Measurements from ENCODE around the gene SAMD10. TPM values are rescaled to one million over a fixed set of nuclear protein-coding genes. Genes with fewer than 3 reads are reported as not detected.

Gene SAMD10
- total RNA-seq, 1 experiment from 2014 or later: 5.7 TPM

DNA sequence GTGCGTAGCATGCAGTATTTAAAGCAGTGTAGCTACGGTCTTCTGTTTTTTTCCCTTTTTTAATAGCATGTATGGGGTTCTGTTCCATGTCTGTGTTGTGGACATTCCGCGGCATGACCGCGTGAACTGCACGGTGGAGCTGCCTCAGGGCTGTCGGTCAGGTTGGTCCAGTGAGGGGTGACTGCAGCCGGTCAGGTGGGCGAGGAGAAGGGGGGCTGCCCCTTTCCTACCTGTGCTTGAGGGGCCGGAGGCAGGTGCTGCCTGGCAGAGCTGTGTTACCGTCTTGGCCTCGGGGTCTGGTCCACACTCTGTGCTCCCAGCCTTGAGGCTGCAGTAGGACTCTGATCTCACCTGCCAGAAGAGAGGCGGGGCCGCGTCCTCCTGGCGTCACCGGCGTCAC lies 47.7 kb downstream of the SAMD10 start:
- H3K23ac ChIP-seq (ENCODE audit: insufficient read length, low read depth, low read length): no peak overlapping the region
- H4K8ac ChIP-seq (replicated peaks; ENCODE audit: insufficient read length, low read depth, low read length): no peak overlapping the region
- H3K18ac ChIP-seq (ENCODE audit: insufficient read length, low read depth, low read length): no peak overlapping the region
- H3T11ph ChIP-seq (ENCODE audit: low read length): no peak overlapping the region
- H3K9ac ChIP-seq (ENCODE audit: extremely low read depth, insufficient read length, low read length): no peak overlapping the region
- no peak overlapping the region for H3K27ac ChIP-seq (ENCODE audit: insufficient read length, low read depth, low read length)
- no peak for DNase-seq
- H3K4me1 ChIP-seq (ENCODE audit: insufficient read depth, low read length): no peaks in the 10 kb centered on the region
- no peaks in the 10 kb centered on the region for H3K27me3 Mint-ChIP-seq (ENCODE audit: low read depth)
- TF ChIP-seq, protein P1, sequence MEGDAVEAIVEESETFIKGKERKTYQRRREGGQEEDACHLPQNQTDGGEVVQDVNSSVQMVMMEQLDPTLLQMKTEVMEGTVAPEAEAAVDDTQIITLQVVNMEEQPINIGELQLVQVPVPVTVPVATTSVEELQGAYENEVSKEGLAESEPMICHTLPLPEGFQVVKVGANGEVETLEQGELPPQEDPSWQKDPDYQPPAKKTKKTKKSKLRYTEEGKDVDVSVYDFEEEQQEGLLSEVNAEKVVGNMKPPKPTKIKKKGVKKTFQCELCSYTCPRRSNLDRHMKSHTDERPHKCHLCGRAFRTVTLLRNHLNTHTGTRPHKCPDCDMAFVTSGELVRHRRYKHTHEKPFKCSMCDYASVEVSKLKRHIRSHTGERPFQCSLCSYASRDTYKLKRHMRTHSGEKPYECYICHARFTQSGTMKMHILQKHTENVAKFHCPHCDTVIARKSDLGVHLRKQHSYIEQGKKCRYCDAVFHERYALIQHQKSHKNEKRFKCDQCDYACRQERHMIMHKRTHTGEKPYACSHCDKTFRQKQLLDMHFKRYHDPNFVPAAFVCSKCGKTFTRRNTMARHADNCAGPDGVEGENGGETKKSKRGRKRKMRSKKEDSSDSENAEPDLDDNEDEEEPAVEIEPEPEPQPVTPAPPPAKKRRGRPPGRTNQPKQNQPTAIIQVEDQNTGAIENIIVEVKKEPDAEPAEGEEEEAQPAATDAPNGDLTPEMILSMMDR (conservative IDR thresholded peaks at IDR 0.05): no peak
- no peak overlapping the region for H3K4me2 ChIP-seq (ENCODE audit: insufficient read depth, insufficient read length, low read length)
- no peak overlapping the region; a peak in 1 of 7 replicates for H3K27ac Mint-ChIP-seq
- H2BK15ac ChIP-seq (ENCODE audit: low read depth, low read length): no peak overlapping the region
- H2BK5ac ChIP-seq (ENCODE audit: insufficient read length, low read length): no peak overlapping the region
- no peak overlapping the region for H2BK20ac ChIP-seq (ENCODE audit: low read depth, low read length, poor library complexity, severe bottlenecking)
- H3K36me3 Mint-ChIP-seq (ENCODE audit: insufficient read depth in 1 of 3, low read depth in 3 of 3): peaks cover 35 to 68% (median 68%) of the 10 kb centered on the region in 3 experiments
- H3K9me3 Mint-ChIP-seq: no peaks in the 10 kb centered on the region
- no peak overlapping the region for H2AK5ac ChIP-seq (ENCODE audit: insufficient read length, low read length)
- no peak overlapping the region for H4K5ac ChIP-seq (ENCODE audit: insufficient read length, low read depth, low read length)
- H3K14ac ChIP-seq (ENCODE audit: insufficient read depth, low read length): no peak overlapping the region
- H3K4me1 Mint-ChIP-seq: no peaks in the 10 kb centered on the region
- H3K56ac ChIP-seq (ENCODE audit: insufficient read length, low read depth, low read length): no peak overlapping the region
- no peaks in the 10 kb centered on the region for H3K79me1 ChIP-seq (ENCODE audit: insufficient read depth, low read depth, low read length, poor library complexity, severe bottlenecking)
- H3K4me3 Mint-ChIP-seq: no peak overlapping the region
- H3K9me3 ChIP-seq (ENCODE audit: control insufficient read depth, low read depth, low read length): no peaks in the 10 kb centered on the region
- no CpG with 5 or more reads among the region's 19 CpGs for WGBS (ENCODE audit: extremely low coverage, insufficient read length, low lambda C conversion rate)
- no peak overlapping the region for H4K91ac ChIP-seq (ENCODE audit: insufficient read length, low read depth, low read length)
- no peak overlapping the region for H2BK120ac ChIP-seq (ENCODE audit: low read depth, low read length, poor library complexity, severe bottlenecking)
- H2AFZ ChIP-seq (ENCODE audit: low read length): no peak overlapping the region
- no peak overlapping the region for H2BK12ac ChIP-seq (ENCODE audit: insufficient read length, low read depth, low read length)
- H3K27me3 ChIP-seq (ENCODE audit: insufficient read depth, low read length): no peaks in the 10 kb centered on the region
- H3K4ac ChIP-seq (ENCODE audit: low read depth, low read length): no peak overlapping the region
- H4K20me1 ChIP-seq (ENCODE audit: control insufficient read depth, insufficient read depth, insufficient read length): no peaks in the 10 kb centered on the region
- no peaks in the 10 kb centered on the region for H3K23me2 ChIP-seq (ENCODE audit: insufficient read length, low read depth, low read length, poor library complexity, severe bottlenecking)
- H3K79me2 ChIP-seq (ENCODE audit: insufficient read depth, low read length): 0 out of 2 replicates have a peak, but pooled peaks cover 4% of the 10 kb centered on the region

All from H9 (cell line).